NCI-H446 treated with DMSO at 0.1 percent for 48 hours (cell line): ENCODE data around the gene CADM2.

Experiments used
- DNase-seq: peaks from one replicate; lab custom pipeline; 2025; lab: John Stamatoyannopoulos, UW

The CADM2 gene

GRCh38 chr3:85800676-85801075, 841.9 kb downstream of the CADM2 start:
- DNase-seq, result no peak

DNA sequence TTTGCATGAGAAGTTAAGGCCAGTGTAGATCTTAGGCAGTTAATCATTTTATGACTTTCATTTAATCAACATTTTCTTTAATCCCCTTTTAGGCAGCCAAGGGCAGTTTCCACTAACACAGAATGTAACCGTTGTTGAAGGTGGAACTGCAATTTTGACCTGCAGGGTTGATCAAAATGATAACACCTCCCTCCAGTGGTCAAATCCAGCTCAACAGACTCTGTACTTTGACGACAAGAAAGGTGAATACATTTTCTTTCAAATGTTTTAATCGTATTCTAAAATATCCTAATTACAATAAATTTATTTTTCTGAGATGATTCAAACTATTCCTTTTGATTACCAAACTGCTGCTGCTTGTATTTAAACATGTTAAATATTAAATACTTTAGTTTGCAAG, 843.2 kb downstream of the CADM2 start:
- DNase-seq, result no peak

DNA sequence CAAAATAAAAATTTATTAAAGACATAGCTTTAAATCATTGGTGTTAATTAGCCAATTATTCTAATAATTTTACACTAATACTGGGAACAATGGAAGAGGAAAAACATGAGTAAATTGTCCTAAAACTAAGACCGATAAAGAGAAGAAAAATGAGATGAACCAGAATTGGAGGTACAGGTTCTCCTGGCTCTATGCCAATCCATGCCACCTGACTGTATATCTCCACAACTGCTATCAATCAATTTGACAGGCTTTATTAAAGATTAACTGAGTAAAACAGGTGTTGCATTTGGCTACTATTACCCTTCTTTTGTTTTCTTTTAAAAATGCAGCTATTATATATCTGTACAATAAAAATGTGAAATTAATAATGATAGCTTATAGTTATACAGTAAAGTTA, 850.0 kb downstream of the CADM2 start:
- no peak for DNase-seq

DNA sequence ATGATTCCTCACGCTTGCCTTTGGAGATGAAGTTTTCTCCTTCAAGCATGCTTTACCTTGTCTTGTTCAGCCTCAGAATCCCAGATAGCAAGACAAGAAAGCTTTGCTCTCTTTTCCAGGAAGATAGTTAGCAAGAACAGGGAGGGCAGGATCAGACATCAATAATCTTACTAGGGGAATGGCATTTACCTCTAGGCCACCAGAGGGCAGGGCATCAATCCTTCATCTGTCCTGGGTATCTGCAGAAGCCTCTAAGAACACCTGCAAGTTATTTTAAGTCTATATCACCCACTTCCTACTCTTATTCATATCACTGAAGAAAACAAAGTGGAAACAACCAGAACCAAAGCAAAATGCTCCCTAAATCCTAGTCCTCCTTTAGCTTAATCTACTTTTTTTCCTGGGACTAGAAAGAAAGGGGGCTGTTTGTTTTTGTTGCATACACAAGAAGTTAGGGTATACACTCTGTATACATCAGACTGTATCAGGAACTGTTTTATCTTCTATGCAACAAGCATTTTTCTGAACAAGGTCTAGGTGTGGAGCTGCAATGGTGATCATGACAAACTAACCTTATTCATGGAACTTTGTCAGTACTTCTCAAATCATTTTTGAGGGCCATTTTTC, 862.5 kb downstream of the CADM2 start:
- no peak for DNase-seq

GRCh38 chr3:85835857-85836440, 877.2 kb downstream of the CADM2 start:
- no peak for DNase-seq

GRCh38 chr3:85837402-85837801, 878.6 kb downstream of the CADM2 start:
- no peak for DNase-seq

DNA sequence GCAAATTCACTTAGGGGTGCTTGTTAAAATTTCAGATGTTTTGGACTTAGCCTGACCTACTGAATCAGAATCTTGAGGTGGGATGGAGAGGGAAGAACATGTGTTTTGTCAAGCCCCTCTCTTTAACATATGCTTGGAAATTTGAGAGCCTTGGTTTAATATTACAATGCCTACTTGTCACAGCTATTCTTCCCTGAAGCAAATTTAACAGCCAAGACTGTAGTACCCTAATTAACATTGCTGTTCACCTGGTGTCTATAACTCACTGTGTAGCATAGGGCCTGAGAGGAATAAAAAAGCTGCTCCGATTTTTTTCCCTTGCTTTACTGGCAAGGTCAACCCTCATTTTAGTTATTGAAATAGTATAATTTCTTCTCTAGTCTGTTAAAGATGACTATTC, 880.1 kb downstream of the CADM2 start:
- no peak for DNase-seq

DNA sequence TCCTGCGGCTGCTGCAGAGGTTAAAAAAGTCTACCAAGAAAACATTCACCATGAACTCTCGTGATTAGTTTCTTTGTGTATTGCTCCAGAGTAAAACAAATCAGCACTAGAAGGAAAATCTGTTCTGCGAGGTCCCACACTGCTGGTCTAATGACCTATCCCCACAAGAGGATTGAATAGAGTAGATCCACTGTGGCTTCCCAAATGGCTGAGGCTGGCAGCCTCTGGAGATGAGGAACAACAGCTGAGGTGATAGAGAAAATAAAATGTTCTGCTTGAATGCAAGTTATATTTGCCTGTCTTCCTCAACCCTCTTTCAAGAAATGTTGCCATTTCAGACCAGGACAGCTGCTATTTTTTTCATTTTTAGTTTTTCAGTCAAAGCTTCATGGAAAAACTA, 883.3 kb downstream of the CADM2 start:
- no peak for DNase-seq

GRCh38 chr3:85846940-85847339, 888.2 kb downstream of the CADM2 start:
- no peak for DNase-seq

DNA sequence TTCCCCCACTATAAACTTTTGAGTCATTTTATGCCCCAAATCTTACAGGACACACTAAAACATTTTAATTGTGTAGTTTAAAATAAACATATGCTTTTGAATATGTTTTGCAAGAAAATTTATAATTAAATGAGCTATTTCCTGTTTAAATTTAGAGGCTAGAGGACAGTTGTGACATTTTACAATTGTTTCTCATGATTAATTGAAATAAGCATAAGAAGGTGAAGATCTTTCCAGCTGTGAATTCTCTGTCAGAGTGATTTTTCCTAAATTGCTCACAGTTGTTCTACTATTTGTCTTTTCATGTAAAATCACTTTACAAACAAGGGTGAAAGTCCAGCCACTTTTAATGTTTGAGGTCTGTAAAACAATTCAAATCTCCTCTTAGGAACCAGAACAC, 892.3 kb downstream of the CADM2 start:
- DNase-seq, result no peak

GRCh38 chr3:85853805-85854204, 895.0 kb downstream of the CADM2 start:
- no peak for DNase-seq

DNA sequence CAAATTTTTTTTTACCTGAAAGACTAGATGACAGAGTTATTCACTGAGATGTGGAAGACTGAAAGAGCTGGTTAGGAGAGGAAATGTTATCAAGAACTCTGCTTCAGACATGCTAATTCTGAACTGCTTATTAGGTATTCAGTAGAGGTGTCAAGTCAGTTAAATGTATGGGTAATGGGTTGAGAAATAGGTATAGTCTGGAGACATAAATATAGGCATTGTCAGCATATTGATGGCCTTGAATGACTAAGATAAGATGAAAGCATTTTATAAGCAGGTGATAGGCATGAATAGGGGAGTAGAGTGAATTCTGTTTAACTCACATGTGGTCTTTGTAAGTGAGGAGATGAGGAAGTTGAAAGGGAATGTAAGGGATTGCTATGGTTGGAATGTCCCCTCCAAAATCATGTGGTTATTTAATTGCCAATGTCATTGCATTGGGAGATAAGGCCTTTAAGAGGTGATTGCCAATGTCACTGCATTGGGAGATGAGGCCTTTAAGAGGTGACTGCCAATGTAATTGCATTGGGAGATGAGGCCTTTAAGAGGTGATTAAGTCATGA, 904.2 kb downstream of the CADM2 start:
- DNase-seq, result no peak

- no peak for DNase-seq
These were observed 906.1 kb downstream of the CADM2 start for GRCh38 chr3:85864896-85865295.

DNA sequence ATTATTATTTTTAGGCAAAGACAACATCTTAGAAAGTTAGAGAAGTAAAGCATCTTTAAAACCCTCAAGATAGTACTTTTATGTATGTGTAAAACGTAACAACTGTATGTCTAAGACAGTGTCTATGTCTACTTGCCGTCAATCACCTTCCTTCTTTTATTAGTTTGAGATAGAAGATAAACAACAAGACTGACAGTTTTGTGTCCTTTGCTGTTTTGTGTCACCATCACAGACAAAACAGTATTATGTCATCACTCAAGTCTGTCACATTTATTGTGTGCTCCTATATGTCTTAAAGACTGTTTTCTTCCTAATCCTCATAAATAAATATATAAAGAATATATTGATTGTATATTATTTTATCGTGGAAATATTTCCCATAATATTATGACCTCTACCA, 908.3 kb downstream of the CADM2 start:
- no peak for DNase-seq

GRCh38 chr3:85875589-85875988, 916.8 kb downstream of the CADM2 start:
- DNase-seq, result no peak

GRCh38 chr3:85877631-85878030, 918.8 kb downstream of the CADM2 start:
- DNase-seq, result no peak

- DNase-seq, result no peak
These were observed 923.1 kb downstream of the CADM2 start for GRCh38 chr3:85881833-85882393.

GRCh38 chr3:85890043-85890555, 931.3 kb downstream of the CADM2 start:
- no peak for DNase-seq

GRCh38 chr3:85903434-85903833, 944.6 kb downstream of the CADM2 start:
- DNase-seq, result no peak

GRCh38 chr3:85912980-85913379, 954.2 kb downstream of the CADM2 start:
- DNase-seq, result no peak

DNA sequence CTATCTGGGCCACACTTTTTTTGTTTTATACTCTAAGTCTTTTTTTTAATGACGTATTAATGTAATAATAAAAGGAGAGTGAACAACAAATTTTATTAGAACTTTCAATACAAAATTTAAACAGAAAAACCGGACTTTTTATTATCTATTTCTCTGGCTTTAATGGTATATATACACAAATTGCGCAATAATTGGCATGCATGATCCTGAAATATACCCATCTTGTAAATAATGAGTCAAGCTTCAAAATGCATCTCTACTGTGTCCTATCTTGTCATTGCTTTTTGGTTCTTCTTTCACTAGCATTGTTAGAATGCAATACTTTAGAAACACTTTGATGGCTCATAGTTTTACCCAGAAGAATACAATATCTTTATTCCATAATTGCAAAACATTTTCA, 963.6 kb downstream of the CADM2 start:
- DNase-seq, result no peak

- no peak for DNase-seq
These were observed 971.9 kb downstream of the CADM2 start for GRCh38 chr3:85930718-85931117.

DNA sequence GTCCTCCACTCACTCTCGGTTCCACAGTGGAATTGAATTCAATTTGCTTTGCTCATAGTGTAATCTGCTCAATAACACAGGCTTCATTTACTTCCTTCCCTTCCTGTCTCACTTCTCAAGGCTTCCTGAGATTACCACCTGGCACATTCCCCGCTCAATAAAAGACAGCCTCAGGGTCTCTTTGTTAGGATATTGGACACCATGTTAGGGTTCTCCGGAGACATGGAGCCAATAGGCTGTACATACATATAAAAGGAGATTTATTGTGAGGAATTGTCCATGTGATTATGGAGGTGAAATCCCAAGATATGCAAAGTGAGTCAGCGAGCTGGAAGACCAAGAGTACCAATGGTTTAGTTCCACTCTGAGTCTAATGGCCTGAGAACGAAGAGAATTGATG, 974.5 kb downstream of the CADM2 start:
- no peak for DNase-seq
